GM18508 (cell line): ENCODE measurements around the gene CCDC142.
"Not testable (repeated sequence)": the region's sequence is repeated elsewhere in the genome, so short reads cannot be mapped to it uniquely, and the experiment has no call there.

Source experiments
- ATAC-seq: cut with Tn5 transposase; IDR thresholded peaks from one replicate; pipeline ENCODE4 v1.9.1; 2021; ENCODE audit warnings: moderate number of reproducible peaks; ENCODE audit not compliant: insufficient read depth, unreplicated experiment

CCDC142 gene

GRCh38 chr2:74500578-74500946 lies 17.8 kb upstream of the CCDC142 start:
- ATAC-seq: no peak

GRCh38 chr2:74499940-74500577 lies 17.3 kb upstream of the CCDC142 start:
- ATAC-seq: no peak

- ATAC-seq: no peak
These were observed 16.6 kb upstream of the CCDC142 start, which contains the start of gene LBX2 for GRCh38 chr2:74499267-74499939. Gene LBX2, minus strand, starts transcription at chr2:74499603. Its CDS starts 66 bp downstream, at chr2:74499537.

GRCh38 chr2:74498500-74499266 lies 15.9 kb upstream of the CCDC142 start:
- ATAC-seq: no peak

- ATAC-seq: no peak
These were observed 15.1 kb upstream of the CCDC142 start for GRCh38 chr2:74497777-74498499.

- no peak for ATAC-seq
These were observed 14.4 kb upstream of the CCDC142 start for GRCh38 chr2:74496997-74497776.

GRCh38 chr2:74495440-74495839 lies 12.6 kb upstream of the CCDC142 start:
- ATAC-seq: no peak

GRCh38 chr2:74493546-74493945 lies 10.7 kb upstream of the CCDC142 start:
- no peak for ATAC-seq

- ATAC-seq: no peak
These were observed 9.1 kb upstream of the CCDC142 start for GRCh38 chr2:74491648-74492544.

- ATAC-seq: no peak
These were observed 7.1 kb upstream of the CCDC142 start for GRCh38 chr2:74489906-74490305.

- ATAC-seq: no peak
These were observed 6.1 kb upstream of the CCDC142 start for GRCh38 chr2:74488643-74489481.

GRCh38 chr2:74486141-74486540 lies 3.3 kb upstream of the CCDC142 start:
- no peak for ATAC-seq

- ATAC-seq: not testable (repeated sequence)
These were observed 922 bp upstream of the CCDC142 start for GRCh38 chr2:74483675-74484164.

GRCh38 chr2:74481961-74482800 lies 617 bp downstream of the CCDC142 start:
- ATAC-seq: peak; percentile 34

- no peak for ATAC-seq
These were observed 1.4 kb downstream of the CCDC142 start for GRCh38 chr2:74481431-74481830.

- ATAC-seq: no peak
These were observed 7.9 kb downstream of the CCDC142 start for GRCh38 chr2:74474899-74475298.

- ATAC-seq: no peak
These were observed 8.3 kb downstream of the CCDC142 start for GRCh38 chr2:74474481-74474880.
